HEK293 (cell line): ENCODE measurements around the gene RNF115.
A peak's percentile ranks its signal among the peaks of the same experiment; 100 is the strongest.

Experiments
- CTCF ChIA-PET: fragments of 350-600 bp; formaldehyde crosslinking; extraction: SDS; loops from one replicate; lab custom pipeline; 2021; ENCODE audit warnings: antibody characterized with exemption; lab: Yijun Ruan, JAX
- POLR2A ChIA-PET: fragments of 300-600 bp; formaldehyde crosslinking; extraction: SDS; loops from one replicate; lab custom pipeline; 2020; ENCODE audit warnings: antibody characterized with exemption, inconsistent platforms; lab: Yijun Ruan, JAX
- H3K27ac ChIP-seq: fragments of 200-500 bp; sonication (Bioruptor generic); 2 replicates; pipeline ENCODE4 v1.5.1; 2014; ENCODE audit warnings: low read depth, low read length, control low read depth, inconsistent platforms; ENCODE audit errors: extremely low read depth
- H3K36me3 ChIP-seq, 2 experiments: fragments of 200-500 bp in 1 of 2; sonication (Bioruptor generic) in 1 of 2; 1 replicate in 1 of 2; 2 replicates in 1 of 2; pipeline ENCODE4 v1.5.1; 2014 to 2017; ENCODE audit warnings: inconsistent platforms in 2 of 2, low read length in 2 of 2; ENCODE audit not compliant: control insufficient read depth in 2 of 2, insufficient read depth in 1 of 2
- H3K4me1 ChIP-seq: fragments of 200-500 bp; sonication (Bioruptor generic); 2 replicates; pipeline ENCODE4 v1.5.1; 2014; ENCODE audit warnings: mild to moderate bottlenecking, low read length, inconsistent platforms; ENCODE audit not compliant: control insufficient read depth, insufficient read depth
- H3K4me3 ChIP-seq: 2 replicates; pipeline ENCODE4 v1.5.1; 2011; ENCODE audit warnings: low read depth, mild to moderate bottlenecking, control low read depth, low read length, moderate library complexity
- H3K9me3 ChIP-seq: fragments of 200-500 bp; sonication (Bioruptor generic); 2 replicates; pipeline ENCODE4 v1.5.1; 2014; ENCODE audit warnings: low read depth, low read length, inconsistent platforms; ENCODE audit not compliant: control insufficient read depth, insufficient read depth
- KLF7 ChIP-seq: fragments of 450-650 bp; formaldehyde crosslinking; IDR thresholded peaks from 2 replicates; pipeline ENCODE4 v1.5.1; 2016; ENCODE audit warnings: missing biosample characterization, missing genetic modification characterization, borderline replicate concordance
- SCRT2 ChIP-seq: fragments of 450-650 bp; formaldehyde crosslinking; IDR thresholded peaks from 2 replicates; pipeline ENCODE4 v1.5.1; 2016; ENCODE audit warnings: missing biosample characterization, missing genetic modification characterization
- ZBTB1 ChIP-seq: fragments of 450-650 bp; formaldehyde crosslinking; IDR thresholded peaks from 2 replicates; pipeline ENCODE4 v1.5.1; 2016; ENCODE audit warnings: missing biosample characterization, missing genetic modification characterization
- ZNF391 ChIP-seq: fragments of 450-650 bp; formaldehyde crosslinking; IDR thresholded peaks from 2 replicates; pipeline ENCODE4 v1.5.1; 2016; ENCODE audit warnings: low read depth, missing biosample characterization, missing genetic modification characterization, borderline replicate concordance
- ZNF558 ChIP-seq: fragments of 450-650 bp; formaldehyde crosslinking; IDR thresholded peaks from 2 replicates; pipeline ENCODE4 v1.5.1; 2016; ENCODE audit warnings: missing biosample characterization, missing genetic modification characterization
- ZNF777 ChIP-seq: fragments of 450-650 bp; formaldehyde crosslinking; IDR thresholded peaks from 2 replicates; pipeline ENCODE4 v1.5.1; 2017; ENCODE audit warnings: missing biosample characterization, missing genetic modification characterization, borderline replicate concordance

The RNF115 gene

GRCh38 chr1:145690587-145691558 lies 133.0 kb downstream of the RNF115 start:
- Histone ChIP-seq H3K4me1 (no peaks in the 10 kb centered on the region), H3K9me3 (no peaks in the 10 kb centered on the region), H3K4me3 (no peak overlapping the region), H3K27ac (no peak overlapping the region), H3K36me3 (no peaks in the 10 kb centered on the region)
- CTCF ChIA-PET, result interaction anchor here (0.6 to 1.2 kb wide), 2 partner anchors 26 to 342 kb away, joined by 4 to 5 read pairs; no protein-coding TSS in a partner anchor
- TF ChIP-seq ZNF391, result no peak
- POLR2A ChIA-PET, result no interaction called here

DNA sequence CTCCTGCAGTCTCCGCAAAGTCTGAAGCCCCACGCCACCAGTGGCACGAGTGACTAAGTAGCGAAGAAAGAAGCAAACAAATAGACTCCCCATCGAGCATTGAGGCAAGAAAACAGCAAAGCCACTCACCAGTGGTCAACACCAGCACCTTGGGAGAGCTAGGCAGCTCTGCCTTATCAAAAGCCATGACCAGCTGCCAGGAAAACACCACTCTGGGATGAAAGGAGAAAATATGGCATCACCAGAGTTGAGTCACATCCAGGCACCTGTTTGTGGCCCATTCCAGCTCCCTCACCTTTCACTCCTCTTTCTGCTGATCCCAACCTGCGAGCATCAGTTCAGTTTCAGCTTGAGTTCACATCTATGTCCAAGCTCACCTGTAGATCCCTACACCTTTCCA lies 134.0 kb downstream of the RNF115 start:
- no peaks in the 10 kb centered on the region for H3K4me1 ChIP-seq
- no peak overlapping the region for H3K27ac ChIP-seq
- H3K4me3 ChIP-seq, result no peak overlapping the region
- CTCF ChIA-PET, result no interaction called here
- 0 out of 2 replicates have a peak, but pooled peaks have one; percentile 13 for TF ChIP-seq SCRT2 (tag by site-specific recombination)
- TF ChIP-seq ZNF558 (tag by site-specific recombination), result no peak
- H3K9me3 ChIP-seq, result no peaks in the 10 kb centered on the region
- no peaks in the 10 kb centered on the region for H3K36me3 ChIP-seq
- POLR2A ChIA-PET, result no interaction called here

- H3K9me3 ChIP-seq, result no peaks in the 10 kb centered on the region
- H3K36me3 ChIP-seq, result no peaks in the 10 kb centered on the region
- H3K27ac ChIP-seq, result no peak overlapping the region
- POLR2A ChIA-PET, result interaction anchor here (1.2 kb wide), 1 partner anchor 33 kb away, joined by 3 read pairs; no protein-coding TSS in a partner anchor
- H3K4me1 ChIP-seq, result no peaks in the 10 kb centered on the region
- no peak overlapping the region for H3K4me3 ChIP-seq
- TF ChIP-seq ZBTB1 (tag by site-specific recombination) (no peak), KLF7 (no peak), ZNF777 (tag by site-specific recombination) (no peak)
- TF ChIP-seq, all 188 proteins: peak for 0
- CTCF ChIA-PET, result no interaction called here
Observed at GRCh38 chr1:145688924-145689323, 135.0 kb downstream of the RNF115 start.
